ENCODE data around the gene SORL1. TPM values are rescaled to one million over a fixed set of nuclear protein-coding genes. Genes with fewer than 3 reads are reported as not detected.

Gene SORL1
- total and polyA plus RNA-seq, 9 of the 15 experiments (the other 6 are each of a cell fraction or from before 2014, with no cell fraction given) = 0.01 to 0.66 TPM; not detected in 7

DNA sequence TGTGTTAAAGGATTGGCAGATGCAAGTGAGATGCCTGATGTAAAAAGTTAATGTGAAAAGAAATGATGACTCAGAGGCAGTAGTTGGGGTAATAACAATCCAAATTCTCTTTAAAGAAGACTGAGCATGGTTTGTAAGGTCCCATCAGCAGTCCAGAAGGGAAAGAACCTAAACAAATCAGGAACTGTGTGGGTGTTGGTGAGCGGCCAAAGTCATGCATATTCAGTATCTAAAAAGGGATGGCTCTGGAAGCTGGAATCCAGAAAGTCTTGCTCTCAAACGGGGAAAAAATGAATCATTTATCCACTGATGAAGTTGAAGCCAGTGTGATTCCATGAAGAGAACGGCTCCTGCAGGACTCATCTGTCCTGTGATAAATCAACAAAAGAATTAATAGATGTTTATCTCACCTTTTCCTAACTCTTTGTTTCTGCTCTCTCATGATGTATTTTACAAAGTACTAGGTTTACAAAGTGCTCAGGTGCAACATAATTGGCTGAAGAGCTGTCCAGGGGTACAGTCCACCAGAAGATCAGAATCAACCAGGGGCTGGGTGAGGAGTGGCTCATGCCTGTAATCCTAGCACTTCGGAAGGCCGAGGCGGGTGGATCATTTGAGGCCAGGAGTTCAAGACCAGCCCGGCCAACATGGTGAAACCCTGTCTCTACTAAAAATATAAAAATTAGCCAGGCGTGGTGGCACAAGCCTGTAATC, 21.1 kb downstream of the SORL1 start (continued):
- TF ChIP-seq SP2 (IDR thresholded peaks at IDR 0.05; ENCODE audit: extremely low read depth, low read depth, low read length, poor library complexity, severe bottlenecking) (no peak), ZSCAN32 (CRISPR knock-in tag; IDR thresholded peaks at IDR 0.05) (no peak), ESRRB (CRISPR knock-in tag; IDR thresholded peaks at IDR 0.05; ENCODE audit: borderline replicate concordance) (no peak)

DNA sequence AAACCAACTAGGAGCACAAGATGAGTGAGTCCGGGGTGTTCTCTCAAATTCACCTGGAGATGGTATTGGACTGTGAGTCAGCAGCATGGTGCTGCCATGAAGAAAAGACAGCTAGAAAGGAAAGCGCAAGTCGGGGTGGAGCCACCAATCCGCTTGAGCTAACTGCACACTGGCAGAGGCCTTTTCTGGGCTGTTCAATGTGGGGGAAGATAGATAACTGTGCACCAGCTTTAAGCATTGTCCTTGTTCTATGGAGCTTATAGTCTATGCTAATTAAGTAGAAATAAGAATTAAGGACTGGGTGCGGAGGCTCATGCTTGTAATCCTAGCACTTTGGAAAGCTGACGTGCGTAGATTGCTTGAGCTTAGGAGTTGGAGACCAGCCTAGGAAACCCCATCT, 22.6 kb downstream of the SORL1 start:
- in situ Hi-C loops (cut with MboI) (no loop called here), intact Hi-C loops (cut with micrococcal nuclease) (no loop called here)
- no TSS peak for BruUV-seq (replicated peaks)
- POLR2A ChIA-PET = no interaction called here
- no peaks in the 10 kb centered on the region for H3K9me1 ChIP-seq (ENCODE audit: control insufficient read depth, insufficient read depth, low read length)
- no peak overlapping the region for H3K4me2 ChIP-seq (ENCODE audit: insufficient read depth, low read length)
- CTCF ChIA-PET (ENCODE audit: low intra/inter-chr PET ratio) = no interaction called here
- H3K4me3 ChIP-seq = no peak overlapping the region
- H3K4me1 ChIP-seq (replicated peaks in 1 of 2; ENCODE audit: control insufficient read depth in 2 of 2, insufficient read depth in 2 of 2, low read length in 2 of 2) = no peaks in the 10 kb centered on the region
- no peaks in the 10 kb centered on the region for H3K9me3 ChIP-seq (replicated peaks; ENCODE audit: control insufficient read depth, insufficient read depth, low read depth, low read length)
- ATAC-seq (no peak), FAIRE-seq (no peak), DNase-seq (ENCODE audit: extremely low read depth in 1 of 4, low spot score in 3 of 4) (no peak)
- H3K79me2 ChIP-seq (ENCODE audit: control insufficient read depth, insufficient read depth, low read length) = no peaks in the 10 kb centered on the region
- no peak overlapping the region for H3K27ac ChIP-seq (ENCODE audit: extremely low read depth, low read depth, low read length)
- no peaks in the 10 kb centered on the region for H3K36me3 ChIP-seq (ENCODE audit: control insufficient read depth, insufficient read depth, low read length)
- H4K20me1 ChIP-seq (replicated peaks; ENCODE audit: control insufficient read depth, insufficient read depth, low read length) = no peaks in the 10 kb centered on the region
- H3K27me3 ChIP-seq (ENCODE audit: control insufficient read depth in 2 of 2, insufficient read depth in 2 of 2, low read length in 2 of 2) = peaks cover 0 to 21% of the 10 kb centered on the region in 2 experiments; a peak in 2 of 5 replicates
- WGBS (ENCODE audit: insufficient coverage, low coverage, missing lambda C conversion rate) = 3% methylated on average over 7 of the region's 7 CpGs
- no peak overlapping the region for H3K9ac ChIP-seq (ENCODE audit: insufficient read depth in 1 of 2, low read depth in 2 of 2, low read length in 2 of 2)
- H2AFZ ChIP-seq (ENCODE audit: low read depth, low read length) = no peak overlapping the region
- TF ChIP-seq ZNF239 (CRISPR knock-in tag; IDR thresholded peaks at IDR 0.05) (no peak), TEAD4 (IDR thresholded peaks at IDR 0.05; ENCODE audit: low read length) (no peak), TEAD4 (CRISPR knock-in tag; IDR thresholded peaks at IDR 0.05; ENCODE audit: borderline replicate concordance) (no peak), JUN (IDR thresholded peaks at IDR 0.05; ENCODE audit: borderline replicate concordance, low read depth, low read length) (no peak), JUN (CRISPR knock-in tag; IDR thresholded peaks at IDR 0.05; ENCODE audit: borderline replicate concordance) (no peak)
- TF ChIP-seq, protein P1, sequence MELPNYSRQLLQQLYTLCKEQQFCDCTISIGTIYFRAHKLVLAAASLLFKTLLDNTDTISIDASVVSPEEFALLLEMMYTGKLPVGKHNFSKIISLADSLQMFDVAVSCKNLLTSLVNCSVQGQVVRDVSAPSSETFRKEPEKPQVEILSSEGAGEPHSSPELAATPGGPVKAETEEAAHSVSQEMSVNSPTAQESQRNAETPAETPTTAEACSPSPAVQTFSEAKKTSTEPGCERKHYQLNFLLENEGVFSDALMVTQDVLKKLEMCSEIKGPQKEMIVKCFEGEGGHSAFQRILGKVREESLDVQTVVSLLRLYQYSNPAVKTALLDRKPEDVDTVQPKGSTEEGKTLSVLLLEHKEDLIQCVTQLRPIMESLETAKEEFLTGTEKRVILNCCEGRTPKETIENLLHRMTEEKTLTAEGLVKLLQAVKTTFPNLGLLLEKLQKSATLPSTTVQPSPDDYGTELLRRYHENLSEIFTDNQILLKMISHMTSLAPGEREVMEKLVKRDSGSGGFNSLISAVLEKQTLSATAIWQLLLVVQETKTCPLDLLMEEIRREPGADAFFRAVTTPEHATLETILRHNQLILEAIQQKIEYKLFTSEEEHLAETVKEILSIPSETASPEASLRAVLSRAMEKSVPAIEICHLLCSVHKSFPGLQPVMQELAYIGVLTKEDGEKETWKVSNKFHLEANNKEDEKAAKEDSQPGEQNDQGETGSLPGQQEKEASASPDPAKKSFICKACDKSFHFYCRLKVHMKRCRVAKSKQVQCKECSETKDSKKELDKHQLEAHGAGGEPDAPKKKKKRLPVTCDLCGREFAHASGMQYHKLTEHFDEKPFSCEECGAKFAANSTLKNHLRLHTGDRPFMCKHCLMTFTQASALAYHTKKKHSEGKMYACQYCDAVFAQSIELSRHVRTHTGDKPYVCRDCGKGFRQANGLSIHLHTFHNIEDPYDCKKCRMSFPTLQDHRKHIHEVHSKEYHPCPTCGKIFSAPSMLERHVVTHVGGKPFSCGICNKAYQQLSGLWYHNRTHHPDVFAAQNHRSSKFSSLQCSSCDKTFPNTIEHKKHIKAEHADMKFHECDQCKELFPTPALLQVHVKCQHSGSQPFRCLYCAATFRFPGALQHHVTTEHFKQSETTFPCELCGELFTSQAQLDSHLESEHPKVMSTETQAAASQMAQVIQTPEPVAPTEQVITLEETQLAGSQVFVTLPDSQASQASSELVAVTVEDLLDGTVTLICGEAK (IDR thresholded peaks at IDR 0.05) = no peak
- TF ChIP-seq, protein P1 (CRISPR knock-in tag; IDR thresholded peaks at IDR 0.05) = no peak
